ENCODE results near the gene ADGRV1.

ADGRV1 gene

DNA sequence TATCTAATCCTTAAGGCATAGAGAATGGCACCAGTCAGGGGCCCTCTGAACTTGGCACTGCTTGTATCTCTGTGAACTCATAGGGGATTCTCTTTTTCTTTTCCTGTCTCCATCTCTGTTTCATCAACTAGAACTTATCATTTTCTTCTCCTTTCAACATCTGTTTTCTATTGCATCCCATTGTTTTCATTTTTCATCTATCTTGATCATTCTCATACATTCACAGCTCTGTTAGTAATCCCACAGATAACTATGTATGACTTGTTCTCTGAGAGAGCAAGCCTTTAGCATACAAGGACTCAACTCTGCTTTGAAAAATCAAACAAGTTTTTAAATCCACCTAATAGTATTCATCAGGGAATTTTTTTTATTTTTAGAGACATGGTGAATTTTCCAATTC, 560.2 kb downstream of the ADGRV1 start:
- Histone ChIP-seq H3K4me1 (ENCODE audit: insufficient read depth, poor library complexity, severe bottlenecking) (no peaks in the 10 kb centered on the region), H3K27ac (ENCODE audit: poor library complexity, severe bottlenecking) (no peak overlapping the region)
- no peak for ATAC-seq (ENCODE audit: low read depth)

DNA sequence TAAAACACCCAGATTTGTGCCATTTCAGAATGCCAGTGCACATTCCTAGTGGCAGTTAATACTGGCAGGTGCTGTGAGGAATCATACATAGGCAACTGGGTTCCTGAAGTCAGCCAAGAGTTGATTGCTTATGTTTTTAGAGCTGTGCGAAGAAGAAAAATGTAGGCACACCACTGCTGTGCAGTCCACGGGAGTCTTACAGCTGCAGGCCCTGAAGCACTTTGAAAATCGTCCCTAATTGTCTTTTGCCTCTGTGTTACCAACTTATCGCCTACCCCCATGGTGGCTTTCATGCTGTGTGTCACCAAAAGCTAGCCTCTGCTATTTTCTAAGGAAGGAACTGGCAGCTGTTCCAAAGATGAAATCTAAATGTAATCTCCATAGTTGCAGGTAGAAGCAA, 560.6 kb downstream of the ADGRV1 start:
- H3K27me3 ChIP-seq (ENCODE audit: insufficient read depth, poor library complexity, severe bottlenecking), result no peaks in the 10 kb centered on the region
- no peaks in the 10 kb centered on the region for H3K4me1 ChIP-seq (ENCODE audit: insufficient read depth, poor library complexity, severe bottlenecking)
- DNase-seq (ENCODE audit: low spot score), result no peak
- no peak overlapping the region for H3K27ac ChIP-seq (ENCODE audit: poor library complexity, severe bottlenecking)
- ATAC-seq (ENCODE audit: low read depth), result no peak
- TF ChIP-seq, protein P1, sequence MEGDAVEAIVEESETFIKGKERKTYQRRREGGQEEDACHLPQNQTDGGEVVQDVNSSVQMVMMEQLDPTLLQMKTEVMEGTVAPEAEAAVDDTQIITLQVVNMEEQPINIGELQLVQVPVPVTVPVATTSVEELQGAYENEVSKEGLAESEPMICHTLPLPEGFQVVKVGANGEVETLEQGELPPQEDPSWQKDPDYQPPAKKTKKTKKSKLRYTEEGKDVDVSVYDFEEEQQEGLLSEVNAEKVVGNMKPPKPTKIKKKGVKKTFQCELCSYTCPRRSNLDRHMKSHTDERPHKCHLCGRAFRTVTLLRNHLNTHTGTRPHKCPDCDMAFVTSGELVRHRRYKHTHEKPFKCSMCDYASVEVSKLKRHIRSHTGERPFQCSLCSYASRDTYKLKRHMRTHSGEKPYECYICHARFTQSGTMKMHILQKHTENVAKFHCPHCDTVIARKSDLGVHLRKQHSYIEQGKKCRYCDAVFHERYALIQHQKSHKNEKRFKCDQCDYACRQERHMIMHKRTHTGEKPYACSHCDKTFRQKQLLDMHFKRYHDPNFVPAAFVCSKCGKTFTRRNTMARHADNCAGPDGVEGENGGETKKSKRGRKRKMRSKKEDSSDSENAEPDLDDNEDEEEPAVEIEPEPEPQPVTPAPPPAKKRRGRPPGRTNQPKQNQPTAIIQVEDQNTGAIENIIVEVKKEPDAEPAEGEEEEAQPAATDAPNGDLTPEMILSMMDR (IDR thresholded peaks at IDR 0.05; ENCODE audit: poor library complexity, severe bottlenecking), result no peak
- no peak overlapping the region for H3K4me3 ChIP-seq (ENCODE audit: severe bottlenecking)
- H3K9me3 ChIP-seq (ENCODE audit: severe bottlenecking), result no peaks in the 10 kb centered on the region
- no peaks in the 10 kb centered on the region for H3K36me3 ChIP-seq (ENCODE audit: low read depth)

More for the DNA sequence above, 560.2 kb downstream of the ADGRV1 start:
- H3K27me3 ChIP-seq (ENCODE audit: insufficient read depth, poor library complexity, severe bottlenecking), result no peaks in the 10 kb centered on the region
- no peak for DNase-seq (ENCODE audit: low spot score)
- no peak overlapping the region for H3K4me3 ChIP-seq (ENCODE audit: severe bottlenecking)
- H3K36me3 ChIP-seq (ENCODE audit: low read depth), result no peaks in the 10 kb centered on the region
- H3K9me3 ChIP-seq (ENCODE audit: severe bottlenecking), result no peaks in the 10 kb centered on the region
- TF ChIP-seq, protein P1 (IDR thresholded peaks at IDR 0.05; ENCODE audit: poor library complexity, severe bottlenecking), result no peak

DNA sequence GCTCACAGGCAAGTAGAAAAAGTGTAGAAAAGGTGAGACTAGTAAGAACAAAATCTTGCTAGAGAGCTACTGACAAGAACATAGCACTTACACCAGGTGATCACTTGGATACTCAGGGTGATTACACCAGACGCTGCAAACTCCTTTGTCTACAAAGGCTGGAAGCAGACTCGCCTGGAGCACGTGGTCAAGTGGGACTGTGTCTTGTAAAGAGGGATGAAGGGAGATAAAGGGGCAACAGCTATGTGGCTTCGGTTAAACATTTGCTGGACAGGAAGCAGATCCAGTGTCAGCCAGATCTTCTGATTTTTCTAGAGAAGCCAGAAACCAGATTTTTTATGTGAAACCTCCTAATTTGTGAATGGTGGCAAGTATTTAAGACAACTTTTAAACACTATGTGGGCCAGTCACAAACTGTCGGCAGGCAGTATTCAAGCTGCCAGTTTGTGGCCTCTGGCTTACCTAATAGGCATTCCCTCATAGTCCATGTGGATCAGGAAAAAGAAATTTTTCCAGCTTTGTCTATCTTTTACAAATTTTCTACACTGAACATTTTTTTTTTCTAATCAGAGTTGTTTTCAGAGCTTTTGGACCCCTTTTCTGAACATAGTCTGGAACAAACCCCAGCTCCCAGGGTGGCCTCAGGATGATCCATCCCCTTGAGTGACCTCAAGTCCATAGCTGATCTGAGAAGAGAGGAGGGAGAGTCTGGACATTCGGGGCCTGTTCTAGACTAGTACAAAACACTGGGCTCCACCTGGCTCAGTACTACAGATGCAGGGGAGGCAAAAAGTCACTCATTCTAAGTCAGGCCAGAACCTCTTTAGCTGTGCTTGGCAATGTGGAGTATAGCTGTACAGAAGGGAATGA, 561.6 kb downstream of the ADGRV1 start:
- no peak for DNase-seq (ENCODE audit: low spot score)
- Histone ChIP-seq H3K36me3 (ENCODE audit: low read depth) (no peaks in the 10 kb centered on the region), H3K9me3 (ENCODE audit: severe bottlenecking) (no peaks in the 10 kb centered on the region), H3K4me3 (ENCODE audit: severe bottlenecking) (no peak overlapping the region), H3K27me3 (ENCODE audit: insufficient read depth, poor library complexity, severe bottlenecking) (no peaks in the 10 kb centered on the region), H3K27ac (ENCODE audit: poor library complexity, severe bottlenecking) (no peak overlapping the region), H3K4me1 (ENCODE audit: insufficient read depth, poor library complexity, severe bottlenecking) (no peaks in the 10 kb centered on the region)
- ATAC-seq (ENCODE audit: low read depth), result no peak
- TF ChIP-seq, protein P1 (IDR thresholded peaks at IDR 0.05; ENCODE audit: poor library complexity, severe bottlenecking), result no peak

DNA sequence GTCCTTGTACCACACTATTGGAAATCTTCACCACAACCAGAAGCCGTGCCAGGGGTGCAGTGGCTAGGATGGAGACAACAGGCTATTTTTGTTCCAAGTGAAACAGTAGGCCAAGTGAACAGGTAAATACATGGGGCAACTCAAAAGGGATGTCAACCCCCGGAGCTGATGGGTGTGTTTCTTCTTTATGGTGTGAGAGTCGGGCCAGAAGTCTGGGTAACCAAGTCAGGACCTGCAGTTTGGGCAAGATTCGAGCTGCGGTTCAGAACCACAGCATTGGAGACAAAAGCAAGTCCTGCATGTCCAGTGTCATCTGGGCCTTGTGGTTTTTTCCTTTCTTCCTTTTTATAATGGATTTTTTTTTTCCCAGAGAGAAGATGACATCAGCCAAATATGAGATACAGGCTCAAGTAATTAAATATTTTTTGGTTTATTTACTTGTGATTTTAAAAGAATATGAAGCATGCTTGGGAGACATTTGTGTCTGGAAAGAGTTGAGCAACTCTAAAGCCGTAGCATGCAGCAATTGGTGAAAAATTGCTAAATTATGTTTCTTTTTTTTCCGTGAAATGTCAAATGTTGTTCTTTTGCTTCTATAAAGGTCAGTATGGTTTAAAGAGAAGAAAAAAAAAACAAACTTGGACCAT, 562.9 kb downstream of the ADGRV1 start:
- Histone ChIP-seq H3K36me3 (ENCODE audit: low read depth) (no peaks in the 10 kb centered on the region), H3K9me3 (ENCODE audit: severe bottlenecking) (no peaks in the 10 kb centered on the region), H3K4me3 (ENCODE audit: severe bottlenecking) (no peak overlapping the region), H3K27me3 (ENCODE audit: insufficient read depth, poor library complexity, severe bottlenecking) (no peaks in the 10 kb centered on the region), H3K27ac (ENCODE audit: poor library complexity, severe bottlenecking) (no peak overlapping the region), H3K4me1 (ENCODE audit: insufficient read depth, poor library complexity, severe bottlenecking) (peaks cover 7% of the 10 kb centered on the region)
- no peak for ATAC-seq (ENCODE audit: low read depth)
- DNase-seq (ENCODE audit: low spot score), result no peak
- TF ChIP-seq, protein P1 (IDR thresholded peaks at IDR 0.05; ENCODE audit: poor library complexity, severe bottlenecking), result no peak
